GM19468 (cell line): ENCODE data around the gene MLLT3.
A peak's percentile ranks its signal among the peaks of the same experiment; 100 is the strongest.

Experiments
- ATAC-seq: cut with Tn5 transposase; IDR thresholded peaks from one replicate; pipeline ENCODE4 v1.9.1; 2021; ENCODE audit warnings: mild to moderate bottlenecking, moderate library complexity, moderate number of reproducible peaks; ENCODE audit not compliant: unreplicated experiment; ENCODE audit errors: extremely low read depth

The MLLT3 gene

DNA sequence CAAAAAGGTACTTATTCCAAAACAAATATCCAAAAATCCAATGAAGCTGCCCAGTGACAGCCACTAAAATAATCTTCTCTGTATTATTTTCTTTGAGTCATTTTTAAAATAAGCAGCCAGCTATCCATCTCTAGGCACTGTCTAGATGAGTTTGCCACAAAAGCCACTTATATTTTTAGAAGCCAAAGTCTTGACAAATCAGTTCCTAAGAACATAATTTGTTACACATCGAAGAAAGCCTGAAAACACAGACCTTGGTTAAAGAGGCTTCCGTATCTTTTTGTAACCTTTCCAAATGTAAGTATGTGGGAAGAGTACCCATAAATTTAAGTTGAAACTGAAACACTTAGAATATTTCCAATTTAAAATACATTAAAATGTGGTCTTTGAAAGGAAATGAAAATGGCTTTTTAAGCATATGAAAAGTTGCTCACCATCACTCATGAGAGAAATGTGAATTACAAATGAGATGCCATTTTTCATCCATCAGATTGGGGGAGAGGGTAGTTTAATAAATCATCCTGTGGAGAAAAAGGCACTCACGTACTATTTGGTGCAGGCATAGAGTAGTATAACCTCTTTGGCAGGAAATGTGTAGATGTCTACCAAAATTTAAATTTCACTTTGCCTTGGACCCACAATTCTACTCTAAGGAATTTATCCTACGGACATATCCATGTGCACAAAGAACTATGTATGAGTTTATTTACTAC lies 180.4 kb downstream of the MLLT3 start:
- ATAC-seq: no peak

DNA sequence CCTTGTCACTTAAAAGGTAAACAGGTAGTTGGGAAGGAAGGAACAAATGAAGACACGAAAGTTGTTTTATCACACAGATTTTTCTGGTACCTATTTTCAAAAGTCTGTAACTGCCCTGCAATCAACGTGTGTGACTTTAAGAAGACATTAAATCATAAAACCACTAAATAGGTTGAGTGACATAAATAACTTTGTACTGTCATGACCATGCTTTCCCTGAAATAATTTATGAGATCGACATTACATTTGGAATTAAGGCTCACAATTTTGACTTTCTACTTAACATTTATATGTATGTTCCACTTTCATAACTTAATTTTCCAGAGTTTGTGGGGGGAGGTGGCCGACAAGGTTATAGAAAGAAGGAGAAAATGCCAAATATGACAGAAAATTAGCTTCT lies 181.1 kb downstream of the MLLT3 start:
- no peak for ATAC-seq

DNA sequence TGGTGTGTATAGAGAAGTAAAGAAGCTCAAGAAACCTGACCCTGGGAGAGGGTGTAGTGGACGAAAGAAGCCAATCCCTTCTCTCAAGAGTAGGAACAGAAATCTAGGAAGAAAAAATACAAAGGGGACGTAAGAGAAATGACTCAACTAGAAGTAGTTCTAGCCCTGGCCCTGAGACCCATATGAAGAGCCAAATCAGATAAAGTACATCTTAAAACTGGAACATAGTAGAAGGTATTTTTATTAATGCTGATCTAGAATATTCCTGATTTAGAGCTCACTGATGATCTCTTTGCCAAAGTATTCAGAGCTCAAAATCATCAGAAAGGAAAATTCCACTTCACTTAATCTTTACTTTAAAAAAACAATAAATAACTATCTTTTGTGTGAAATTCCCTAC lies 184.8 kb downstream of the MLLT3 start:
- no peak for ATAC-seq

DNA sequence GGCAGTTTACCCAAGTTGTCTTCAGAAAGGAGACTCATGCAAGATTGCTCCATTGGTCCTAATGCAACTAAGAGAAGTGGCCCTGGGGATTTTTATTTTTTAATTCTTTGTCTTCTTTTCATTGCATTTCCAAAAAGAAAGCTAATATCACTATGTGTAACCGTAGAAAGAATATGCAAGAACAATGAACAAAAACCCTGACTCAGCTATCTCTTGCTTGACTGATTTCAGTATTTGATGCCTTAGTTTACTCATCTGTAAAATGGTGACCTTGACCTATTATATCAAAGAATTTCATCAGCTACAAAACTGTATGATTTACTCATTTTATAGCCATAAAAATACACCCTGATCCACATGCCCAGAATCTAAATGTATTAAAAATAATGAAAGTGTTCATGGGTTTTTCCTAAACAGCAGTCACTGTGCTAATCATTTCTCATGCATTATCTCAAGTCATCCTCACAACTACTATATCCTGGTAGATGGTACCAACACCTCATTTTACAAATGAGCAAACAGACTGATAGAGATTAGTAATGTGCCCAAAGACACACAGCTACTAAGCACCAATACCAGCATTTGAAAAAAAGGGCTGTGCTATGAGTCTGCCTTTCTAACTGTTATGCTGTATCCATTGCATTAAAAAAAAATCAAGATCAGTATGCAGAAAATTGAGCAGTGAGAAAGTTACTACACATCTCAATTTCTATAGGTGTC lies 185.7 kb downstream of the MLLT3 start:
- no peak for ATAC-seq

DNA sequence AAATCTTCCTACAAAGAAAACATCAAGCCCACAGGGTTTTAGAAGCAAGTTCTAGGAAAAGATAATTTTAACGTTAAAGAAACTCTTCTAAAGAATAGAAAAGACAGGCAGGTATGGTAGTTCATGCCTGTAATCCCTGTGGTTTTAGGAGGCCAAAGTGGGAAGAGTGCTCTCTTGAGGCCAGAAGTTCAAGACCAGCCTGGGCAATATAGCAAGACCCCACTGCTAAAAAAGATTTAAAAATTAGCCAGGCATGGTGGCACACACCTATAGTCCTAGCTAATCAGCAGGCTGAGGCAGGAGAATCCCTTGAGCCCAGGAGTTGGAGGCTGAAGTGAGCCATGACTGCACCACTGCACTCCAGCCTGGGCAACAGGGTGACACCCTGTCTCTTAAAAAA lies 193.3 kb downstream of the MLLT3 start:
- ATAC-seq: no peak

DNA sequence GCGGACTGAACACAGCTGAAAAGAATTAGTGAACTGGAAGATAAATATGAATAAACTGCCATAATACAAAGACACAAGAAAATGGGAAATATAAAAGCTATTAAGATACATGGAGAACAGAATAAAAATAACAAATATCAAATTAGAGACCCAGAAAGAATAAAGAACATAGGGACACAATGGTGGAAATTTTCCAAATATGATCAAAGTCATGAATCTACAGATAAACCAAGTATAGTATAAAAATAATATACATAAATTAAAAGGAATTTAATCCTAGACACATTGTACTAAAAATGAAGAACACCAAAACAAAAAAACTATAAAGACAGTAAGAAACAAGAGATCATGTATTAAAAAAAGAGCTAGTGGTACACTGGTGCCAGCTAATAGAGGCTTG lies 194.9 kb downstream of the MLLT3 start:
- no peak for ATAC-seq

DNA sequence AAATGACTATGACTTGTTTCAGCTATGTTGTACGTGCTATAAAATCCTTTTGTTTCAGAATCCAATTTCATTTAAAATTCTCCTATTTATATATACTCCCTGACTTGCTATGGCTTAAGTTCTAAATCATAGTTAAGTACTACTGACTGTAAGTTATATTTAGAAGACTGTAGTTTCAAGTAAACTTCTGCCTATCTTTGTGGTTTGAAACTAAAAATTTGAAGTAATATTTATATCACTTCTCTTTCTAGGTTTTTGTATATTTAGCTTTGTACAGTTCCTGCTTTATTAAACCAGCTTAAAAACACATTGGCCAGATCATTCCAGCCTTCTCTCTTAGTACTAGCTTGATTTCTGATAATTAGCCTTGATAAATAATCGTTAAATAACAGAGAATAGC lies 196.3 kb downstream of the MLLT3 start:
- ATAC-seq: peak; percentile 25

DNA sequence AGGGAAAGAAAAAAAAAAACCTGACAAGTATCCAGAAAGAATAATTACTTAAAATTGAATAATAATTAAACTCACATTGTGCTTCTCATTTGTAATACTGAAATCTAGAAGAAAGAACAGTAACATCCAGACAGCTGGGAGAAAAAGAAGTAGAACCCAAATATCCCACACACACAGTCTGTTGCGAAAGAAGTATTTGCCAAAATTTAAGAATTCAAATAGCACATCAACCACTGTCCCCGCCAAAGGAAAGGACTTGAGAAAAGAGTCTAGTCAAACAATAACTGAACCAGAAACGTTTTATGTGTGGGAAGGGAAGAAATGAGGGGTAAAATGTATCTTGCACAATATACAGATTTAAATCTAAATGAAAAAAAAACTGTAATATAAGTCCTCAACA lies 202.8 kb downstream of the MLLT3 start:
- ATAC-seq: no peak

DNA sequence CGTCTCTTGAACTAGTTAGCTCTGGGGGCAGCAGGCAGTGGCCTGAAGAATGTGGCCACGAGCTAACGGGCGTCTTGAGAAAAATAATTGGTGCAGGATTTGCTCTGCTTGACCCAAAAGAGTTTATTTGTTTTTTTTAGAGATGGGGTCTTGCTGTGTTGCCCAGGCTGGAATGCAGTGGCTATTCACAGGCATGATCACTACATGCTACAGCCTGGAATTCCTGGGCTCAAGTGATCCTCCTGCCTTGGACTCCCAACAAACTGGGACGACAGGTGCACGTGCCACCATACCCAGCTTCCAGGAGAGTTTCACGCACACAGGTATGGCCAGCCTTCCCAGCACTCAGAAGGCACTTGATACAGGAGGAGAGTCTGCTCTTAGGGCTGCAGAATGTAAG lies 203.8 kb downstream of the MLLT3 start:
- no peak for ATAC-seq

DNA sequence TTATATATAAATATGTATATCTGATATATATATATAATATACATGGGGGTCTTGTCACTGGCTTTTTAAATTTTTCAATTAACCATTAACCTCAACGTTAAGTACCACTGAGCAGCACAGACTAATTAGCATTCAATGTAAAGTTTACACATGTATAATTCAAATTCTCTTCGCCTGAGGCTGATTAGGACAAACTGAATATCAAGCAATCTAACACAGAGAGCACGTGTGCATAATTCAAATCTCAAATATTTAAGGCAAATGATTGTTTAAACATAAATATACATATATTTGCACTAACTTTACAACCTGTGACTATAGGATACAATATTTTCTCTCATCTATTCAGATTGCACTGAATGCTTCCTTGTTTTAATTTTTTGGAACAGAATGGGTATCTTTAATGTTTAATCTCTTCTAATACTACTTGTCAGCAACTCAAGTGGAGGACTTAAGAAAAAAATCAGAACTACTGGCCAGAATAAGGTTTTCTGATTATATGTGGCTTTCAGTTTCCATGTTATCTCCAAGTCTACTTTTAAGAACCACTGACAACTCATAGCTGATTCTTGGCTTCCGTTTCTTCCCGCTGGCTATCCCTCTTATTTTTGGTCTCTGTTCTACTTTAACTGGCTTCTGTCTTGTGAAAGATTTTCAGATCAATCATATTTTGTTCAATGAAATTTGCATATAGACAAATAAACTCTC lies 204.8 kb downstream of the MLLT3 start:
- no peak for ATAC-seq

DNA sequence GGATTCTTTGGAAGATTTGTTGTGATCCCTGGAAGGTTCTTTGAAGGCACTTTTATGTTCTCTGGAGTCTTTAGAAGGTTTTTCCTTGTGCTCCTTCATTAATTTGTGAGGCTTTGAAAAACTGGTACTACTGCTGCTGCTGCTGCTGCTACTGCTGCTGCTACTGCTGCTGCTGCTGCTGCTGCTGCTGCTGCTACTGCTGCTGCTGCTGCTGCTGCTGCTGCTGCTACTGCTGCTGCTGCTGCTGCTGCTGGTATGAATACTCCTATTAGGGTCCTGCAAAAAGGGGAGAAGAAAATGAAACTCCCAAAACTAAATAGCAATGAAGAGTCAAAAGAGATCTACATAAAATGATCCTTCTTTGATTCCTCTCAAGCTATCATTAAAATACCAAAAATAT lies 208.1 kb downstream of the MLLT3 start:
- ATAC-seq: no peak

DNA sequence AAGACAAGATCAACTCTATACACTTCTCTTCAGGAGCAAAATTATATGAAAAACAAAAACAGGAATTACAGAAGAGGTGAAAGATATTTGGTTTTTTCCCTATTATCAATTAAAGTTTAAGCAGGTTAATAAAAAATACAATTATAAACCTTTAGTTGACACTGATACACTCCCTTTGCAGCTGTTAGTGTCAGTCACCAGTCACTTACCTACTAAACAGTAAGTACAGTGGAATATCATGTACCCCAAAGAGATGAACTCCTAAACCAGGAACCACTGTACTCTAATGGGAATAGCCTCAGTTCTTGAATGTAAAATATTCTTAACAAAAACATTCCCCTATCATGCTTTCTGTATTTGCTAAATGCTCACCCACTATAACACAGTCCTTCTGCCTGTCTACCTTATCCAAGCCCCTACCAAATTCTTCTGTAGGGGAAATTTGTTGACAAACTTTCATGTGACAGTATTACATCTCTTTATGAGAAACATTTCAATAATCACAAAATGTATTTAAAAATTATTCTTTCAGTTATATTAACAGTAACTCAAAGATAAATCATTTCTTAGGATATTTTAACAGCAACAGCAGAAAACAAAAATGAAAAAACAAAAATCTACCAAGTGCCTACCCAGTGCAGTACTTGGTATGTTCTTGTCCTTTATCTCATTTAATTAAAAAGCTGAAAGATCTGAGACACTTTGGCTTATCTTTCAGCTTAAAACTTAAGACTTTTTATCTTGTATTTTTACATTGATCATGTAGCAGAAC lies 212.8 kb downstream of the MLLT3 start:
- no peak for ATAC-seq

DNA sequence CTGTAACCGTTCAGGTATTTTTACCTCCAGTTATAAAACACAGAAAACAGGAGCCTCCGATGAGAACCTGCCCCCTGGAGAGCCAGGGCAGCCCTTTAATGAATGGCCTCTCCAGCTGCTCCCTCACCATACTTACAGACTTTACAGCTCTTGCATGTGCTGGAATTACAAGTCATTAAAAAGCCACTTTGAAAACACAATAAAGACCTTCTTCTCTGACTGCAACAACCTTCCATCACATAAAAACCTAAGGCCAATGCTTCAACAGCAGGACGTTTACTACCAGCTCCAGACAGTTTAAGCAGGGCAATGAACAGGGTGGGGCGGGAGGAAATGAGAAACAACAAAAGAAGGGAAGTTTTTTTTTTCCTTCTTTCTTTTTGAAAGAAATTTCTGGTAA lies 213.8 kb downstream of the MLLT3 start:
- no peak for ATAC-seq

DNA sequence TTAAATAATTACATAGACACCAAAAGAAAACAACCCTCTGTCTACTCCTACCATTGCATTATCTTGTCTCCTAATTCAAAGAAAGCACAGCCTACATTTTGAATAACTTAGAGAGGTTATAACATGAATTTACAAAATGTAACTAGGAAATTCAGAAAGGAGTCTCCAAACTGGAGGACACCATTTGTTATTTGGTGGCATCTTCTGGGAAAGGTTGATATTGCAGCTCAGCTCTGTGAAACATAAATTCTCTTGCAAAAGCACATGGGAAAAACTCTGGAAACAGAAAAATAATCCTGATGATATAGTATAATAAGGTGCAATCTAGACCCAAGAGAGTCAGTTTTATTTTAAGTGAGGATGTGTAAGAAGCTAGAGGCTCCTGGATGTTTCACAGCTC lies 215.3 kb downstream of the MLLT3 start:
- no peak for ATAC-seq

DNA sequence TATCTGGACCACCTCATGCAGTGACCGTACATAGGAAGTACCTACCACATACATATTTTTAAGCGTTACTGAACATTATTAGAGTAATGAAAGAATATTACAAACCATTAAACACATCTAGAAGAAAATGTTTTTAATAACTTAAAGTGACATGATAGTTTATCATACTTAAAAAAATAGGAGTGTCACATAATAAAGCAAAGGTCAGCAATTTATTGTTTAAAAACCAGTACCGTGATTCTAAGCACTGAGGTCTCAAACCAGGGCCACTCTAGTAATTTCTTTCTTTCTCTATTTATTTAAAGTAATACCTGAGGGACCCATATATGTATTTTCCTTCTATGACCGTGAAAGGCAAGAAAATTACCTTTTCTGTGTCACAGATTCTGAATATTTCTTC lies 216.0 kb downstream of the MLLT3 start:
- ATAC-seq: no peak

DNA sequence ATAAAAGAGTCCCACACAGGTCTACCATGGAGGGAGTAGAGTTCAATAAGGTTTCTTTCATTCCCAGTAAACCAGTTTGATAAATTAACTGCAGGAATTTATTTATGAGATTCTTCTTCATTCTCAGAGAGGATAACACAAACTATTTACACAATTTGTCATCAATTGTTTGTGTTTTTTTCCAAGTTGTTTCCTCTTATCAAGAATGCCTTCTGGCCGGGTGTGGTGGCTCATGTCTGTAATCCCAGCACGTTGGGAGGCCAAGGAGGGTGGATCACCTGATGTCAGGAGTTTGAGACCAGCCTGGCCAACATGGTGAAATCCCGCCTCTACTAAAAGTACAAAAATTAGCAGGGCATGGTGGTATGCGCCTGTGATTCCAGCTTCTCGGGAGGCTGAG lies 216.7 kb downstream of the MLLT3 start:
- ATAC-seq: no peak

DNA sequence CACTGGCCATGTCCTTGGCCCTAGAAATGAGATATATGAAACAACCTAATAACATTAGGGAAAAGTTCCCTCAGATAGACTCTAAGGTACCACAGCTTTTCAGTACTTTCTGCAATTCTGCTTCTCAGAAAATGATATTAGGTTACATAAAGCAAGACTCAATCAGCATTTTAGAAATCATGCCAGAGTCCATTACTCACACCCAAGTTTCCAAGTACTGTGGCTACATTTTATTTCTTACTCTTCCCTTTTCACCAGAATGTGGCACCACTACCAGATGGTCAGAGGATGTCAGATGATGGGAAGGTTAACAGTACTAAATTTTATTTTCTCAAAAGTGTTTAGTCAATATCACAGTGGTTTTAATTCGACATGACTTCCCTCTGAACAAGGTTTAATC lies 217.2 kb downstream of the MLLT3 start:
- no peak for ATAC-seq

DNA sequence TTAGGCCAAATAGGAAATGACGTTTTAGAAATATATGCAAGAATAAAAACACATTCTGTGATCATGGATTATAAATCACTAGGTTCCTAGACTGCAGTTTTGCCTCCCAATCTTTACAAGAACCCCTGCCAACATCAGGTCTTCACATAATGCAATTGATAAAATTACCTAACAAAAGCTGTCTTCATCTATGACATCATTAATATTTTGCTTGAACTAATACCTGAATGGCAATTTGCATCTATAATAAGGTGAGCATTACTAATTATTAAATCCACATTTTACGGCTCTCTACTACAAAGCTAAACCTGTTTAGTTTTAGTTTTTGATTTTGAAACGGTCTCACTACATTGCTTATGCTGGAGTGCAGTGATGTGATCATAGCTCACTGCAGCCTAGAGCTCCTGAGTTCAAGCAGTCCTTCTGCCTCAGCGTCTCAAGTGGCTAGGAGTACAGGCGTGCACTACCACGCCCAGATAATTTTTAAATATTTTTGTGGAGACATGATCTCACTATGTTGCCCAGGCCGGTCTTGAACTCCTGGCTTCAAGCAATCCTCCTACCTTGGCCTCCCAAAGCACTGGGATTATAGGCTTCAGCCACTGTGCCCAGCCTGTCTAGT lies 218.0 kb downstream of the MLLT3 start:
- no peak for ATAC-seq

DNA sequence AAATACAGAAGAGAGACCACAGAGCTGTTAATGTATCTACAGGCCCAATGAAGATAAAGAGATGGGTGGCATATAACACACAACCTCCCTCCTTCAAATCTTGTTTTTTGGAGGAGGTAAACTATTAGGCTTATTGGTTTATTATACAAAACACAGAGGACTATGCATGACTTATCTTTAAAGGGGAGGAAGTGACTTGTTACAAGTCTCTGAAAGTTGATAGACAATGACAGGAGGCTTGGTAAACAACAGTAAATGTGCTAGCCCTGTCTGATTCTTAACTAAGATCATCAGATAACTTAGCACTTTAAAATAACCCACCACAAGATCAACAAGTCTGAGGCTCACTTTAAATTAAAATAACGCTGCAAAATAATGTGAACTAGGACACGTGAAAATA lies 219.0 kb downstream of the MLLT3 start:
- no peak for ATAC-seq

DNA sequence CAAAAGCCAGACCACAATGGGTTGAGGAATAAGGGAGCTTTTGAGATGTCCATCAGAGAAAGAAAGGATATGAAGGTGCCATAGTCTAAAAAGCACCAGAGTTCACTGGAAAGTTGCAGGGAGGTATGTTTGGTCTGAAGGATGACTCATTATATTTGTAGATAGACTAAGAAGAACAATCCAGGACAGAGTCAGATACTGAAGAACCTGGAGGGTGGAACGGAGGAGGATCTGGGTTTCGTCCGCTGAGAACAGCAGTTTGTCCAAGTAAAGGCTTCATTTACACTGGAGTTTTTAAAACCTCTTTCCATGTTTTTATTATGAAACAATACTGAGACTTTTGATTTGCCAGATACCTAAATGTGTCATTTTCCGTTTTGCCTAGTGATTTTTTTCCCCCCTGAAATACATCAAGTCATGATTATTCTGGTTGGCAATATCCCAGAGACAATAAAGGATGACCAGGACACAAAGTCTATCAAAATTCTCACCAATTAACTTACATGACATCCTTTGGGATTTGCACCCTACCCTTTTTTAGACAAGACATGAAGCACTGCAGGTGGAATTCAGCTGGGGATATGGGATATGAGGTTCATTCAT lies 219.9 kb downstream of the MLLT3 start:
- no peak for ATAC-seq
